HG03571 (cell line): ENCODE data around the gene TMPRSS2.

Experiments used
- ATAC-seq: cut with Tn5 transposase; IDR thresholded peaks from one replicate; pipeline ENCODE4 v1.9.1; 2021; ENCODE audit not compliant: unreplicated experiment

TMPRSS2 gene

DNA sequence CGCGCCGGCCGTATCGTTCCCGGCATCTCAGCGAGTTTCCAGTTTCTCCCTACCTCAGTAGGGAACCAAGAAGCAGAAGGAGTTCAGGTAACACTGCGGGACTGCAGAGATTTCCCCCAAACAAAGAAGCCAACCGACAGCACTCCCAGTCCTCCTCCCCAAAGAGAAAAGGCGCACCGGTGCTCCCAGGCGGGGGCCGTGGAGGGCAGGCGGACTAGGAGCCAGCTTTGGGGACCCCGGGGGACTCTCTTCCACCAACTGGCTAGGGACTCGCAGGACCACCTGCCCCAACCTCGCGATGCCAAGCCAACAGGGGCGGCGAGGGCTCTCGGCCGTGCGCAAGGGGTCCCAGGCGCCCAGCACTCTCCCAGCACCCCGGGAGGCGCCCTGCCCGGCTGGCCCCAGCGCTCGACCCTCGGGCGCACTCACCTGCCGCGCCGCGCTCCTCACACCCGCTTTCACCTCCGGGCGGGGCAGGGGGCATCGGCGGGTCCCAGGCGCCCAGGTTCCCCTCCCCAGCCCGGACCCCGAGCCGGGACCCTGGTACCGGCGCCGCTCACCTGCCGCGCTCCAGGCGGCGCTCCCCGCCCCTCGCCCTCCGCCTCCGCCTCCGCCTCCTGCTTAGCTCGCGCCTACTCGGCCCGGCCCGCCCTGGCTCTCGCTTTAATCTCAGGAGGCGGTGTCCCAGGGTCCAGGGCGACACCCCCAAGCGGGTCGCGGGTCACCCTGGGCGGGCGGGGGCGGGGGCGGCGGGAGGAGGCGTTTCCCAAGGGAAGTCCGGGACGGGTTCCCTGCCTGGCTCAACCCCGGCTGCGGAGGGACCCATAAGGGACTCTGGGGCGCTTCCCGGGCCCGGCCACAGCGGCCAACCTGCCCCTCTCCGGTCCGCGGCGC is at the start of gene TMPRSS2:
TMPRSS2 (minus strand) TSS at position 638 of the 894 bp plus-strand sequence. CDS start 10,025 bp downstream, outside the sequence.
- no peak for ATAC-seq

DNA sequence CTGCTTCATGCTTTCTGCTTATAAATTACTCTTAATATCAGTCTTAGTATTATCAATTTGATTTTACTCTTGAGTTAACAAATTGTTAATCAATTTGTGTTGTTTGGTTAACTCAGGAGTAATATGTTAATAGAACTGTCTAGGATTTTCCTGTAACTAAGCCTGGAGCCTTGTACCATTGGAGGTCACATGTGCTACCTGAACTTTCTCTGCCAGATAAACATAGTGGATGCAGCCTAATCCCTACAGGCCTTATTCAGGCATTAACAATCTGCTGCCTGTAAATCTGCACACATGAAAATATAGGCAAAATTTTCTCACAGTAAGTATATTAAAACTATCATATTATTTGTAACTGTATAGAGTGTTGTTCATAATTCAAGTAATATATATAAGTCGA is 47.1 kb upstream of the TMPRSS2 start:
- no peak for ATAC-seq

DNA sequence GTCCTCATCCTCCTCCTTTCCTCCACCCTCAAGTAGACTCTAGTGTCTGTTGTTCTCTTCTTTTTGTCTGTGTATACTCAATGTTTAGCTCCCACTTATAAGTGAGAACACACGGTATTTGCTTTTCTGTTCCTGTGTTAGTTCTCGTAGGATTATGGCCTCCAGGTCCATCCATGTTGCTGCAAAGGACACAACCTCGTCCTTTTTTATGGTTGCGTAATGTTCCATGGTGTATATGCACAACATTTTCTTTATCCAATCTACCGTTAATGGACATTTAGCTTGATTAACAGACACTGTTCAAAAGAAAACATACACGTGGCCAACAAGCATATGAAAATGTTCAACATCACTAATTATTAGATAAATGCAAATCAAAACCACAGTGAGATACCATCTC is 44.3 kb upstream of the TMPRSS2 start:
- no peak for ATAC-seq

DNA sequence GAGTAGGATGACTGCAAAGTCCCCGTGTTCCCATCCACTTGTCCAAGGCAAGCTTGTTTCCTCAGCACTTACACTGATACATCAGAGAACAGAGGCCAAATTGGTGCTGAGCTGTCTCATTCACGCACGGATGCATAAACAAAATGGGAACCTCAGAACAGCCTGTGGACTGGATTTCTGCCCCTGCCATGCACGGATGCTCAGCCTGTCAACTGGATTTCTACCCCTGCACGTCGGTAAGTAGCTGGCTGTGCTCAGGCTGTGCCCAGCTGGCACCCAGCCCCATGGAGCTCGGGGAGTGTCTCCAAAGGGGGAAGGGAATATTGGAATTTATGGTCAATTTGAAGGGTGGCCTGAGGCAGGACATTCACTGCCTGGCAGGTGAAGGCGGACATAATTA is 40.8 kb upstream of the TMPRSS2 start:
- no peak for ATAC-seq

DNA sequence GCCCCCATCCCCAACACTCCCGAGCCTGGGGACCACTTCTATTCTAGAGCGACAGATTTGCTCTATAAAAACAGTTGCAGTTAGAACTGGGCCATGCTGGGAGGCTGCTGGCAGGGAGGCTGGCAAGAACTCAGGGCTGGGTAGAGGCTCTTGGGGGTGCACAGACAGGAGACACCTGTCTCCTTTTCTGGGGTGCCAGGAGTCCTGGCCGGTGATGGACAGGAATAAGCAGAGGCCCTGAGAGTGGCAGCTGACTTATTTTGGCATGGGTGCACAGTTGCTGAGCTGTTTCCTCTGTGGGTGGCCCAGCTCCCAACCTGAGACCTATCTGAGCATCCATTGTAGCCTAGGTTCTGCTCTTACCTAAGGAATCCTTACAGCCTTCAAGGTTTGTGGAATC is 39.2 kb upstream of the TMPRSS2 start:
- ATAC-seq = no peak

DNA sequence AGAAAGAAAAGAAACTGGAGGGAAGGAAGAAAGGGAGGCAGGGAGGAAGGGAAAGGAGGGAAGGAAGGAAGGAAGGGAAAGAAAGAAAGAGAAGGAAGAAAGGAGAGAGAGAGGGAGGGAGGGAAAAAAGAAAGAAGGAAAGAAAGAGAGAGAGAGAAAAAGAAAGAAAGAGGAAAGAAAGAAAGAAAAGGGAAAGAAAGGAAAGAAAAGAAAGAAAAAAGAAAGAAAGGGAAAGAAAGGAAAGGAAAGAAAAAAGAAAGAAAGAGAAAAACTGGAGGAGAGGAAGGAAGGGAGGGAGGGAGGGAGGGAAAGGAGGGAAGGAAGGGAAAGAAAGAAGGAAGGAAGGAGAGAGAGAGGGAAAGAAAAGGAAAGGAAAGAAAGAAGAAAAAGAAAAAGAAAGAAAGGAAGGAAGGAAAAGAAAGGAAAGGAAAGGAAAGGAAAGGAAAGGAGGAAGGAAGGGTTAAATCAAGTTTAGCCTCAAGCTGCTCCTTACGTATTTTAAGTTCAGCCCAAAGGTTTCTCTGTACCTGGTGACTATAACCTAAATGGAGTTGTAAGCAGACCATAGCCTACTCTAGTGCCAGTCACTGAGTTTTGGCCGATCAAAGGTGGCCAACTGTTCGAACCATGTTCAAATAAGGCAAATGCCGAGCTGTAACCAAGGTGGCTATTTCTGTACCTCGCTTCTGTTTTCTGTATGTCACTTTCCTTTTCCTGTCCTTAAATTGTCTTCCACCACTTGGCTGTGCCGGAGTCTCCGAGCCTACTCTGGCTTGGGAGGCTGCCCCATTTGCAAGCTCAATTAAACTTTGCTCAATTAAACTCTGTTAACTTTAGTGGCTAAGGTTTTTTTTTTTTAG is 37.8 kb upstream of the TMPRSS2 start:
- no peak for ATAC-seq

DNA sequence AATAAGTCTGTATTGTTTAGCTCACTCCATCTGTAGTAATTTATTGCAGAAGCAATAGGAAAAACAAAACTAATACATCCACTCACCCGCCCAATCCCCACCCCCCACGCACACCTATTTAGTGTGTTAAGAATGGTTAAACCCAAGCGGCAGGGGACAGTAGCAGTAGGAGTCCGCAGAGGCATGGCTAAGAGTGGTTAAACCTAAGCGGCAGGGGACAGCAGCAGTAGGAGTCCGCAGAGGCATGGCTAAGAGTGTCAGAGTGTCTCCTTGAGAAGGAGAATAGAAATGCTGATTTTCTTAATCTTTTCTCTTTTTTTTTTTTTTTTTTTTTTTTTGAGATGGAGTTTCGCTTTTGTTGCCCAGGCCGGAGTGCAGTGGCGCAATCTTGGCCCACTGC is 34.8 kb upstream of the TMPRSS2 start:
- no peak for ATAC-seq

DNA sequence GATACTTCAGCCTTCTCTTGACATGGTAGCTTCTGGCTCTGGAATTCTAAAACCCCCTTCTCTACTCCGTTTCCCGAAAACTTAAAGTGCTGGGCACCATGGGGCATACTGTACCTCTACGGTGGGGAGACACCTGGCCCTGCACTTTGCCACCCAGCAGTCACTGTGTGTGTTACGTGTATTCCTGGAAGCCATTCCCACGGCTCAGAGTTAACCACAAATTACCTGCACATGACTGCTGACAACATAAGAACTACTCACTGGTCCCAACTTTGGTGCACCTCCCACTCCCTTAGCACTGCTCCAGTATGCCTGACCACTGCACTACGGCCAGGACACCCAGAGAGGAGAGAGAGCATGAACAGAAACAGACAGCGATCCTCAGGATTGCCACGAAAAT is 29.4 kb upstream of the TMPRSS2 start:
- no peak for ATAC-seq

DNA sequence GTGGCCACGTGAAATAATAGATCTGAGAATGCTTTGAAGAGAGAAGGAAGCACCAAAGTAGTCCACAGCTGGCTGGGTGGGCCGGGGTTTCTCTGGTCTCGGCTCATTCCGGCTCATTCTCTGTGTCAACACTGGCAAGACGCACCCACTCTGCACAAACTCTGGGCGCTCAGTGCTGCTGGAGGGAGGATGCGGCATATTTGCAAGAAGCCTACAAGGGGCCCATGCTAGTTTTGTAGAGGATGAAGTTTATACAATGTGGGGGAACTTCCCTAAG is 28.8 kb upstream of the TMPRSS2 start:
- ATAC-seq = no peak

DNA sequence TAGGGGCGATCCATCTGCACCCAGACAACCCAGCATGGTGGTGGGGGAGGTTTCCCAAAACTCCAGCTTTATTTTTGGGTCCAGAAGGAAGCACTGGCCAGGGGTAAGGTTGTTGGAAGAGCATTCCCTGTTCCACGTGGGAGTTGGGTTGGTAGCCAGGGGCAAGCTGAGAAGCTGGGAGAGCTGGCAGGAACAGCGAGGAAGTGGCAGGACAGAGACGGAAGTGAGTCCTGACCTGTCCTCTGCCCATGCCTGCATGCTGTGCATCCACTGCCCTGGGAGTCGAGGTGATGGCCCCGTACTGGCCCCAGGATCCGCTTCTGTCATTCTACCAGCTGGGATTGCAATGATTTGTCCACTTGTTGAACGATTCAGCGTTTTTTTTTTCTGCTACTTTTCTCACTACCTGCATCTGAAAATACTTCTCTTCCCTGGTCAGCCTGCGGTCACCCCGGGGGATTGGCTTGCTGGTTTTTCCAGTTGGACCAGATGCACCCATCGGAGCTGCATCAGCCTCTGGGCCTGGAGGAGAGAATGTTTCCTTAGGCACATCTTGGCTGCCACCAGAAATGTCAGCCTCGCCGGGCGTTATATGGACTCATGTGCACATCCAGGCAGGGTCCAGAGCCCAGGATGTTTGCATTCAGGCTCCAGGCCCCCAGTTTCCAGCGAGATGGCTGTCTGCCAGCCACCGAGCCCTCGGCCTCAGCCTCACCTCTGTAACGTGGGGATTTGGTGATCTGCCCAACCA is 28.3 kb upstream of the TMPRSS2 start:
- ATAC-seq = no peak

DNA sequence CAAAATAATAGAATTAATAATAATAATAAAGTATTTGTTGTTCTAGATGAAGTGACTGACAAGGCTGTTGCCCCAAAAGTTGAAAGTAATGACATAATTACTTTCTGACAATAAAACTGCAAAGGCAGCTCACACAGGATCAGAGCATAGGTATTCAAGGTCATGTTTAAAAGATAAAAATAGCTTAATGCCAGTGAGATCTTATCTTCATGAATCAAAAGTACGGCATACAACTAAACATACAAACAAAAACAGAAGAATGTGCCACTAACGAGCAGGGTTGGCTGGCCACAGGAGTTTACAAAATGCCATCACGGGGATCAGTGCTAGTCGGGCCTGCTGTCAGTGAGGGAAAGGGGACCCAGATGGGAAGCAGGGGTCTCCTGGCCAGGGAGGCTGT is 22.4 kb upstream of the TMPRSS2 start:
- no peak for ATAC-seq

DNA sequence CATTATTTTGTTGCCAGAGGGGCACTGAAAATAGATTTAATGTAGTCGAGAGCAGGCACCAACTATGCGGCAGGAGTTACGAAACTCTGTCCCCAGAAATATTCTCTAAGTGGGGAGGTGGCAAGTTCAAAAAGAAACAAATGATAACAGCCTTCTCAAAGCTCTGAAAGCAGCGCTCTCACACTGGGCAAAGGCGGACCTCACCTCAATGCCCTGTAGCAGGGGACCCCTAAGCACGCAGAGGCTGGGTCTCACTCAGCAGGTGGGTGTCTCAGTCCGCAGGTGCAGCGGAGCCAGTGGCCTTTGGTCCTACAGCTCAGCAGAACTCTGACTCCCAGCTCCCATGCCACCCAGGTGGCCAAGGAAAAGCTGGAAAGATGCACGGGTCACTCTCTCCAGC is 21.8 kb upstream of the TMPRSS2 start:
- no peak for ATAC-seq

DNA sequence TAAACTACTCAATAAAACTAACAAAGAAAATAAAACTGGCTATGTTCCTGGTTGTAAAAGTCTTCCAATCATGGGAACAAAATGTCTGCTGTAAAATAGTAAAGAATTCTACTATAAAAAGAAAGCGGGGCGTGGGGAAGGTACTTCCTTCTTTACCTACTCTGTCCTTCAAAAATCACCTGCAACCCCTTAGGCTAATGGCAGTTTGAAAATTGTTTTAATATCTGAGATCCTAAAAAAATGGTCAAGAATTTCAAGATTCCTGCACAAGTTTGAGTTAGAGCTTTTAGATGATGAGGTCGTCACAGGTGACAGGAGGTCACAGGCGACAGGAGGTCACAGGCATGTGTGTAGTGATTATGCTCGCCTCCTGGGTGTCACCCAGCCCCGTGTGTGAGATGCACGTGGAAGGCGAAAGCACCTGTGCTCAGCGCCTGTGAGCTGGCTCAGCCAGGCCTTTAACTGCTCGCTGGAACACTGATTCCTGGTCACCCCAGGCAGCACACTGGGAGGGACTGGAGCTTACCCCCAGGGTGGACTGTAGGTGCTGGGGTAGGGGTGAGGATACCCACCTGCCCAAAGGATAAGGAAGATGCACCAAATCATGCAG is 18.6 kb upstream of the TMPRSS2 start:
- no peak for ATAC-seq

DNA sequence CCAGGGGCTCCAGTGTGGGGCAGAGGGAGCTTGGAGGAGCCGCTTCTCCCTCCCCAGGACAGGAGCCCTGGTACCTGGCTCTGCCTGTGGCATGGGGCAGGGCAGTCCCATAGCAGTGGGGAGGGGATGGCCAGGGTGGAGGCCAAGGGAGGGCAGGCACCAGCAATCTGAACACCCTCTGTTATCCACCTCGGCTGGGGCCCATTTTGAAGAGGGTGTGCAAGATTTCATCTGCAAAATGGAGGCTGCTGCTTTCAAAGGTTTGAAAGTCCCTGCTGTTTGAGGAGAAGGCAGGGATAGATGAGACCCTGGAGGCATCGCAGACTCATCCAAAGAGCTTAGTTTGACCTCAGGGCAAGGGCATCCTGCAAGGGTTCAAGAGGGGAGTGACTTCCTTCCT is 15.2 kb upstream of the TMPRSS2 start:
- ATAC-seq = no peak

DNA sequence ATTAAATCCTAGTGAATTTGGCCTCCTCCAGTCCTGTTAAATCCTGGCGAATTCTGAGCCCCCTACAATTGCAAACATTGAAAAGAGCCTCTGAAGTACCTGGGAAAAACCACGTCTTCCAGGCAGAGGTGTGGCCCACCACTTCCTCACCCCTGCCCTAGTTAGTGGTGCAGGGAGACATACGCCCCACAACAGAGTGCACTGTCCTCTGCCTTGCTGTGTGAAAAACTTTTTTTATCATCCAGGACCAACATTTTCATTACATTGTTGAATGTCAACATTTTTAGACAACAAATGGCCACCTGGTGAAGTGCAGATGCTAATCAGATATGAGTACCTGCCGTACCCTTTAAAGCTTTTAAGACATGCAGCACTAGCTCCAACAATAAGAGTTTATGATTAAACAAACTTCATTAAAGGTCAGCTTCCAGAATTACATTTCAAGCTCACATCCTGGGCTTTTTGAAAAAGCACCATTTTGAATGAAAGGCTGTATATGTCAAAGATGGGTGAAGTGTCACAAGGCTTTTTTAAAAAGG is 13.6 kb upstream of the TMPRSS2 start:
- no peak for ATAC-seq

DNA sequence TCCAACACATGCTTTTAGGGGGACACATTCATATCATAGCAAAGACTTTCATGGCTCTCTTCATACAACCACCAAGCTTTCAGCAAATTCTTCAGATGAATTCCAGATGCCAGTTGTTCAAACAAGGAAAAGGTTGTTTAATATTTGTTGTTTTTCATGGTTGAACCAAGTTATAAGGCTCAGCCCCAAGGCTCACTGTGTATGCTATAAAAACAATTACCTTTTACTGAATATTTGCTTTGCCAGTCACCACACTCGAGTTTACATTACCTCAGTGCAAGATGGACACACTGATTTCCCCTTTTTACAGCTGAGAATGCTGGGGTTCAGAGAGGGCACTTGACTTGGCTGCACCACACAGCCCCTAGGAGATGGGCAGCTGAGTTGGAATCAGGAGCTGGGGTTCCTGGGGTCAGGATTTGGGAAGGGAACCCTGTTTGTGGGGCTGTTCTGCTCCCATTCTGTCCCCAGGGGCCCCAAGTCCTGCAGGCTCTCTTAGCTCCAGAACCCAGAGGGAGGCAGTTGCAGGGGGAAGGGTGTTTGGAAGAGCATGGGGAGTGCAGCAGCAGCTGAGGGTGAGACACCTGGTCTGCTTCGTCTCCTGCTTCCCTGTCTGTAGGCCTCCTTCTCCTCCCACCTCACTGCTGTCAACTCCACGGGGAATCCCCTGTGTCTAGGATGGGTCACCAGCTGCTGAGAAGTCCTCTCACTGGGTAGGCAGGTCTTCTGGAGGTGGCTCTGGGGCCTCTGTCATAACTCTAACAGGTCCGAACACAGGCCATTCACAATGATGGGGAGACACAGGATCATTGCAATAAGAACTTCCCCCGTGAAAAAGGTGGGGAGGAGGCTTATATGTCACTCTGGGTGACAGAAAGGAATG is 12.8 kb upstream of the TMPRSS2 start:
- no peak for ATAC-seq

DNA sequence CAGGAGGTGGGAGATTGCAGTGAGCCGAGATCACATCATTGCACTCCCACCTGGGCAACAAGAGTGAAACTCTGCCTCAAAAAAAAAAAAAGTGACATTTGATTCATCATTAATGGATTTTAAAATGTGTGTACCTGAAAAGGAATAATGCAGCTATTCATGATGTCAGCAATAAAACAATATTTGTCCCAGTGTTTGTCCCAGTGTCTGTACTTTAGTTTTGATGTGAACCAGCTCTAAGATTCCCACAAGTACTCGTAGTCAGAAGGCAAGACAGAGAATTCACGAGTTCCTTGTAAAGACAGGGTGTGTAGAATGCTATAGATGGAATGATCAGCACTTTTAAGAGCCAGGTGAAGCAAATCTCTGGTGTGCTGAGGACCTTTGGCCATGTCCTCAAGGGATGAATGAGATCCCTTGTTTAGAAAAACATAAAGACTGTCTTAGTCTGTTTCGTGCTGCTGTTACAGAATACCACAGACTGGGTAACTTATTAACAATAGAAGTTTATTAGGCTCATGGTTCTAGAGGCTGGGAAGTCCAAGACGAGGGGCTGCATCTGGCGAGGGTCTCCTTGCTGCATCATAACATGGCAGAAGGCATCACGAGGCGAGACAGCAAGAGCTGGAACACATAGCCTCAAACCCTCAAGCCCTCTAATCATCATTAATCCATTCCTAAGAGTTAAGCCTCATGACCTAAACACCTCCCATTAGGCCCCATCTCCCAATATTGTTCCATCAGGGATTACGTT is 12.0 kb upstream of the TMPRSS2 start:
- no peak for ATAC-seq

DNA sequence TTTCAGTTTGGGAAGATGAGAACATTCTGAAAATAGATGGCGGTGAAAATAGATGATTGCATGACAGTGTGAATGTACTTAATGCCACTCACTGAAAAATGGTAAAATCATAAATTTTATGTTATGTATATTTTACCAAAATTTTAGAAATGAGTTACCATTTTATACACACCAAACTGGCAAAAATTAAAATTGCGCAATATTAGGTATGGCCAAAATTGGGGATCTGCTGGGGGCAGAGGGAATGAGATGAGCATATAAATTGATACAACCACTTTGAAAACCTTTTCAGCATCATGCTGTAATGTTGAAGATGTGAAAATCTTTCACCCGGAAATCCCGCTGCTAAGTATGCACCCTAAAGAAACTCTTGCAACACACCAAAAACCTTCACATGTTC is 10.8 kb upstream of the TMPRSS2 start:
- ATAC-seq = no peak

DNA sequence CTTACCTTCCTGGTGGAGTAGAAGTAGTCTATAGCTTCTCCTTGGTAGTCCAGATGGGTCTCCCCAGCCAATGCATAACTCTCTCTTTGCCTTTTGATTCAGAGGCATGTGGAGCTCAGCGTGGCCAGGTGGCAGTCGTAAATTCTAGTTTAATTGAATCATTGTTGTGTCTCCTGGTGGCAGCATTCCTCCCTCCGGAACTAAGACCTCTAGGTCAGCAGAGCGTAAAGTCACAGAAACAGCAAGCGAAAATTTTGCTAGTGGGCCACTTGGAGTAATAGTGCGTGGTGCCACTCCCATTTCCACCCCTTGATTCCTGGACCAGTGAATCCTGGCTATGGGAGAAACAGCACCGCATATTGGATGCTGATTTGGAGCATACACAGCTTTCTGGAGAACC is 3.9 kb upstream of the TMPRSS2 start:
- ATAC-seq = no peak
